ENCODE results near the gene BZW2.

GRCh38 chr7:16735020-16735419 lies 89.0 kb downstream of the BZW2 start:
- TF ChIP-seq POLR2AphosphoS5 (IDR thresholded peaks at IDR 0.05): no peak
- no peak for TF ChIP-seq POLR2A (IDR thresholded peaks at IDR 0.05)
- TF ChIP-seq CTCF (IDR thresholded peaks at IDR 0.05): no peak
